Large intestine (tissue), 3 donors: ENCODE measurements around the gene CDA. TPM values are rescaled to one million over a fixed set of nuclear protein-coding genes. Genes with fewer than 3 reads are reported as not detected.

ENCODE experiments used
- DNase-seq, 2 donors: peaks; one replicate each; pipeline versions ENCODE4 v3.0.0 to v3.0.0-alpha.2; 2013
- H3K27ac ChIP-seq: one replicate; pipeline ENCODE4 v1.5.1; 2013; ENCODE audit warnings: low read length
- H3K27me3 ChIP-seq: 2 replicates; pipeline ENCODE4 v1.6.1; 2013; ENCODE audit warnings: low read length; ENCODE audit not compliant: control insufficient read depth, insufficient read depth
- H3K36me3 ChIP-seq: 2 replicates; pipeline ENCODE4 v1.6.1; 2013; ENCODE audit warnings: low read length; ENCODE audit not compliant: control insufficient read depth, insufficient read depth
- H3K4me1 ChIP-seq: one replicate; pipeline ENCODE4 v1.6.1; 2013; ENCODE audit warnings: low read length; ENCODE audit not compliant: control insufficient read depth, insufficient read depth
- H3K4me3 ChIP-seq: one replicate; pipeline ENCODE4 v1.5.1; 2013; ENCODE audit warnings: low read length
- H3K9me3 ChIP-seq: one replicate; pipeline ENCODE4 v1.6.1; 2013; ENCODE audit warnings: mild to moderate bottlenecking, low read depth, low read length, moderate library complexity; ENCODE audit not compliant: control insufficient read depth
- WGBS: methylation state at CpG from one replicate; pipeline ENCODE4 v1.1.5; 2013; ENCODE audit warnings: low lambda C conversion rate; ENCODE audit not compliant: insufficient coverage; 5-methylcytosine and 5-hydroxymethylcytosine counted together
- polyA plus RNA-seq: library from polyadenylated mRNA; unstranded; fragments of 120-200 nt; gene quantifications from one replicate; pipeline ENCODE4 v1.2.1, GENCODE V29; 2013

CDA gene
- polyA plus RNA-seq, 1 donor: 0.64 TPM

GRCh38 chr1:20632386-20632785 lies 43.5 kb downstream of the CDA start:
- no peaks in the 10 kb centered on the region for H3K9me3 ChIP-seq
- WGBS: no CpG with 5 or more reads among the region's 3 CpGs
- DNase-seq: no peak
- H3K27me3 ChIP-seq: peaks cover 7% of the 10 kb centered on the region
- no peak overlapping the region for H3K27ac ChIP-seq
- peaks cover 4% of the 10 kb centered on the region for H3K36me3 ChIP-seq
- peaks cover 13% of the 10 kb centered on the region for H3K4me1 ChIP-seq
- no peak overlapping the region for H3K4me3 ChIP-seq

- peak within 1 kb of the TSS; percentile 60 for H3K27ac ChIP-seq
- H3K4me3 ChIP-seq: peak within 1 kb of the TSS; percentile 44
- peaks cover 3% of the 10 kb centered on the region for H3K27me3 ChIP-seq
- H3K36me3 ChIP-seq: peaks cover 14% of the 10 kb centered on the region
- no peaks in the 10 kb centered on the region for H3K9me3 ChIP-seq
- no CpG with 5 or more reads among the region's 93 CpGs for WGBS
- peaks cover 13% of the 10 kb centered on the region for H3K4me1 ChIP-seq
- DNase-seq: peak; percentile 84 to 91
Observed at GRCh38 chr1:20633190-20634064, 44.5 kb downstream of the CDA start, which contains the start of gene PINK1. TSS of gene PINK1 (plus strand) at chr1:20633458. CDS start at chr1:20633549, 91 bp downstream.

- Histone ChIP-seq H3K27ac (peak overlapping the region; percentile 8), H3K9me3 (no peaks in the 10 kb centered on the region), H3K4me3 (peak overlapping the region; percentile 44), H3K27me3 (peaks cover 3% of the 10 kb centered on the region), H3K4me1 (peaks cover 13% of the 10 kb centered on the region), H3K36me3 (peaks cover 21% of the 10 kb centered on the region)
- DNase-seq: no peak
- 0% methylated on average over 2 of the region's 11 CpGs for WGBS
Observed at GRCh38 chr1:20634065-20634593, 45.2 kb downstream of the CDA start.

- Histone ChIP-seq H3K9me3 (no peaks in the 10 kb centered on the region), H3K4me3 (peak overlapping the region; percentile 44), H3K4me1 (peaks cover 13% of the 10 kb centered on the region), H3K27me3 (peaks cover 3% of the 10 kb centered on the region), H3K36me3 (peaks cover 26% of the 10 kb centered on the region), H3K27ac (peak overlapping the region; percentile 8)
- whole genome bisulfite sequencing: no CpG with 5 or more reads among the region's 4 CpGs
- DNase-seq: peak; percentile 7 to 38
Observed at GRCh38 chr1:20634594-20635084, 45.7 kb downstream of the CDA start.

DNA sequence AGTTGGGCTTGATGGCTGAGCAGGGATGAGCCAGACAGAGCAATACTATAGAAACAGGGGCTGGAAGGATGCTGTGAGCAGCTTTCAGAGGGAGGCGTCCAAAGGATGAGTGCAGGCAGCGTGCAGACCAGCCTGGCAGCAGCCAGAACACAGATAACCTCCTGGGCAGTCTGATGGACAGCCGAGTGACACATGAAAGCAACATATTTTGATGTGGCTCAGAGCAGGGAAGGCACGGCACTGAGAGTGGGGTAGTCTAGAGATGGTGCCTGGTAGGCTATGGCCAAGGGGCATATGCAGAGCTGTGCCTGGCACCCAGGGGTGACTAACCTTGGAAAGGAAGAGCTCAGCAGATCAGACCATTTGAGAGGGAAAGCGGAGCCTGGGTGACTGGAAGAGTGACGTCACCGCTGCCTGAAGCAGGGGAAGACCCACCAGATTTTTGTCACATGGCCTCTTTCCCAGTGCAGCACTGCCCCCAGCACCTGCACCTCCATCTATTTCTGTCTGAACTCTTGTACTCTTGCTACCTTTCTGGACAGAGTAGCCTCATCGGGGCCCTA lies 48.0 kb downstream of the CDA start:
- Histone ChIP-seq H3K9me3 (no peaks in the 10 kb centered on the region), H3K27me3 (no peaks in the 10 kb centered on the region), H3K36me3 (peaks cover 46% of the 10 kb centered on the region), H3K4me3 (no peak overlapping the region), H3K4me1 (peaks cover 13% of the 10 kb centered on the region), H3K27ac (no peak overlapping the region)
- DNase-seq: no peak
- no CpG with 5 or more reads among the region's 8 CpGs for WGBS

DNA sequence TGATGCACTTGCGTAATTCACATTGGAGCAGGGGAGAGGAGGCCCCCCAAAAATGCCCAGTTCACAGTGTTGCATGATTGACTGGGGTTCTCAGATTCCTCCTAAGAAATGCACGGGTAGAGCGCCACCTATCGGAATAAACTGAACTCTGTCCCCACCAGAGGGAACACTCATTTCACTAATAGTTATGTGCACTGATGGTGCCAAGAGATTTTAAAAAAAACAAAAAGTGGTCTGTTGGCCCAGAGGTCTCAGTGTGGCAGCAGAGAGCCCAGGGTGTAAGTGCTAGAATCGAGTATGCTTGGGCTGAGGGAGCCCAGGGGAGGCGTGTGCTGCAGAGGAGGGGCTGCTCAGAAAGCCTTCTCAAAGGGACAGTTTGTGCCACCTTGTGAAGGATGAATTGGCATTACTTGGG lies 51.3 kb downstream of the CDA start:
- peaks cover 74% of the 10 kb centered on the region for H3K36me3 ChIP-seq
- 60% methylated on average over 1 of the region's 6 CpGs for WGBS
- H3K27ac ChIP-seq: no peak overlapping the region

GRCh38 chr1:20641975-20642374 lies 53.1 kb downstream of the CDA start:
- no peak overlapping the region for H3K4me3 ChIP-seq
- H3K27me3 ChIP-seq: no peaks in the 10 kb centered on the region
- no peaks in the 10 kb centered on the region for H3K4me1 ChIP-seq
- no peaks in the 10 kb centered on the region for H3K9me3 ChIP-seq
- 87% methylated on average over 3 of the region's 10 CpGs for WGBS
- no peak for DNase-seq
- H3K36me3 ChIP-seq: peaks cover 84% of the 10 kb centered on the region
- no peak overlapping the region for H3K27ac ChIP-seq

More for the DNA sequence above, 51.3 kb downstream of the CDA start:
- DNase-seq: peak in 1 of 2 donors; percentile 34
- H3K4me1 ChIP-seq: no peaks in the 10 kb centered on the region
- no peak overlapping the region for H3K4me3 ChIP-seq
- no peaks in the 10 kb centered on the region for H3K9me3 ChIP-seq
- no peaks in the 10 kb centered on the region for H3K27me3 ChIP-seq

GRCh38 chr1:20643080-20643479 lies 54.2 kb downstream of the CDA start:
- DNase-seq: no peak
- Histone ChIP-seq H3K9me3 (no peaks in the 10 kb centered on the region), H3K27me3 (no peaks in the 10 kb centered on the region), H3K36me3 (peaks cover 79% of the 10 kb centered on the region), H3K4me1 (no peaks in the 10 kb centered on the region), H3K4me3 (no peak overlapping the region), H3K27ac (no peak overlapping the region)
- no CpG with 5 or more reads among the region's 6 CpGs for WGBS

GRCh38 chr1:20644416-20644815 lies 55.5 kb downstream of the CDA start:
- H3K36me3 ChIP-seq: peaks cover 79% of the 10 kb centered on the region
- H3K27ac ChIP-seq: no peak overlapping the region
- H3K4me1 ChIP-seq: no peaks in the 10 kb centered on the region
- no peak for DNase-seq
- H3K27me3 ChIP-seq: no peaks in the 10 kb centered on the region
- H3K4me3 ChIP-seq: no peak overlapping the region
- WGBS: no CpG with 5 or more reads among the region's 13 CpGs
- H3K9me3 ChIP-seq: no peaks in the 10 kb centered on the region

GRCh38 chr1:20645414-20645813 lies 56.5 kb downstream of the CDA start:
- no peak overlapping the region for H3K4me3 ChIP-seq
- no peak overlapping the region for H3K27ac ChIP-seq
- no peaks in the 10 kb centered on the region for H3K9me3 ChIP-seq
- DNase-seq: no peak
- WGBS: no CpG with 5 or more reads among the region's 14 CpGs
- no peaks in the 10 kb centered on the region for H3K4me1 ChIP-seq
- peaks cover 76% of the 10 kb centered on the region for H3K36me3 ChIP-seq
- H3K27me3 ChIP-seq: no peaks in the 10 kb centered on the region
